Nephron progenitor cell (in vitro differentiated cells): ENCODE measurements around the gene MGAT3.

Experiments
- DNase-seq: peaks from one replicate; pipeline ENCODE4 v3.0.0; 2021
- H3K27ac Mint-ChIP-seq: 2 replicates; pipeline ENCODE4 v1.8.0; 2021; ENCODE audit warnings: mild to moderate bottlenecking, moderate library complexity, mixed read lengths
- H3K27me3 Mint-ChIP-seq: 2 replicates; pipeline ENCODE4 v1.8.0; 2021; ENCODE audit warnings: mild to moderate bottlenecking, low read depth, mixed read lengths; ENCODE audit not compliant: poor library complexity
- H3K36me3 Mint-ChIP-seq: 2 replicates; pipeline ENCODE4 v1.8.0; 2021; ENCODE audit warnings: low read depth, mixed read lengths
- H3K4me1 Mint-ChIP-seq: 2 replicates; pipeline ENCODE4 v1.8.0; 2021; ENCODE audit warnings: mixed read lengths
- H3K4me3 Mint-ChIP-seq: 2 replicates; pipeline ENCODE4 v1.8.0; 2021; ENCODE audit warnings: mild to moderate bottlenecking, moderate library complexity, mixed read lengths
- H3K9me3 Mint-ChIP-seq: 2 replicates; pipeline ENCODE4 v1.8.0; 2021; ENCODE audit warnings: mild to moderate bottlenecking, moderate library complexity, mixed read lengths
- TF ChIP-seq, protein P1 (sequence below): fragments of 200-600 bp; sonication (generic); IDR thresholded peaks from 2 replicates; pipeline ENCODE4 v1.5.0; 2021; ENCODE audit warnings: antibody characterized with exemption

MGAT3 gene

DNA sequence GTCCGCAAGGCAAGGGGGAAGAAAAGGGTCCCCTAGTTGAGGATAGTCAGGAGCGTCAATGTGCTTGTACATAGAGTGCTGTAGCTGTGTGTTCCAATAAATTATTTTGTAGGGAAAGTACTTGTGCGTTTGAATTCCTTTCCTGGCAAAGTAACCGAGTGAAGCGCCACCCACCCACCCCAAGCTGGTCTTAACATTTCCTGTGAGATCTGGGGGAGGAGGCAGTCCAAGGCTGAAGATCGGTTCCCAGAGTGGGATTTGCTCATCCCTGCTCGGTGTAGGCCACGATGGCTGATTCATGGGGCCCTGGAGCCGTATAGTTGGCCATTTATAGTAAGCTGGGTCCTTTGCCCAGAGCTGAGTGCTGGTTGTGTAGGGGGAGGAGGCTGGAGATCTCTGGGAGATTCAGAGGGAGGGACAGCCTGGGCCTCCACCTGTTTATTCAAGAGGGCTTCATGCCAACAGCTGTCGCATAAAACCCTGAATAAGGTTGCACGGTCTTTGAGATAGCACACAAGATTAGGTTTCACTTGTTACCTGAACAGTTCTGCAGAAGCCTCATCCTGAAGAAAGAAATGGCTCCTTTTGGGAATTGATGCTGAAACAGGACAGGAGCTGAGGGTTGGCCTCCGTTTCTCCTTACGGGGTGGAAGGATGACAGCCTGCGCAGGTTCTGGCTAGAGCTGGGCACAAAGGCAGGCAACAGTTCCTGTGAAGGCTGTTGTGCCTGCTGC, 65.9 kb downstream of the MGAT3 start:
- DNase-seq: no peak
- H3K4me1 Mint-ChIP-seq: peaks cover 73% of the 10 kb centered on the region
- H3K36me3 Mint-ChIP-seq: peaks cover 44% of the 10 kb centered on the region
- no peaks in the 10 kb centered on the region for H3K9me3 Mint-ChIP-seq
- TF ChIP-seq, protein P1, sequence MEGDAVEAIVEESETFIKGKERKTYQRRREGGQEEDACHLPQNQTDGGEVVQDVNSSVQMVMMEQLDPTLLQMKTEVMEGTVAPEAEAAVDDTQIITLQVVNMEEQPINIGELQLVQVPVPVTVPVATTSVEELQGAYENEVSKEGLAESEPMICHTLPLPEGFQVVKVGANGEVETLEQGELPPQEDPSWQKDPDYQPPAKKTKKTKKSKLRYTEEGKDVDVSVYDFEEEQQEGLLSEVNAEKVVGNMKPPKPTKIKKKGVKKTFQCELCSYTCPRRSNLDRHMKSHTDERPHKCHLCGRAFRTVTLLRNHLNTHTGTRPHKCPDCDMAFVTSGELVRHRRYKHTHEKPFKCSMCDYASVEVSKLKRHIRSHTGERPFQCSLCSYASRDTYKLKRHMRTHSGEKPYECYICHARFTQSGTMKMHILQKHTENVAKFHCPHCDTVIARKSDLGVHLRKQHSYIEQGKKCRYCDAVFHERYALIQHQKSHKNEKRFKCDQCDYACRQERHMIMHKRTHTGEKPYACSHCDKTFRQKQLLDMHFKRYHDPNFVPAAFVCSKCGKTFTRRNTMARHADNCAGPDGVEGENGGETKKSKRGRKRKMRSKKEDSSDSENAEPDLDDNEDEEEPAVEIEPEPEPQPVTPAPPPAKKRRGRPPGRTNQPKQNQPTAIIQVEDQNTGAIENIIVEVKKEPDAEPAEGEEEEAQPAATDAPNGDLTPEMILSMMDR: no peak
- H3K27ac Mint-ChIP-seq: peak overlapping the region; percentile 94
- H3K4me3 Mint-ChIP-seq: peak overlapping the region; percentile 96
- H3K27me3 Mint-ChIP-seq: peaks cover 7% of the 10 kb centered on the region

DNA sequence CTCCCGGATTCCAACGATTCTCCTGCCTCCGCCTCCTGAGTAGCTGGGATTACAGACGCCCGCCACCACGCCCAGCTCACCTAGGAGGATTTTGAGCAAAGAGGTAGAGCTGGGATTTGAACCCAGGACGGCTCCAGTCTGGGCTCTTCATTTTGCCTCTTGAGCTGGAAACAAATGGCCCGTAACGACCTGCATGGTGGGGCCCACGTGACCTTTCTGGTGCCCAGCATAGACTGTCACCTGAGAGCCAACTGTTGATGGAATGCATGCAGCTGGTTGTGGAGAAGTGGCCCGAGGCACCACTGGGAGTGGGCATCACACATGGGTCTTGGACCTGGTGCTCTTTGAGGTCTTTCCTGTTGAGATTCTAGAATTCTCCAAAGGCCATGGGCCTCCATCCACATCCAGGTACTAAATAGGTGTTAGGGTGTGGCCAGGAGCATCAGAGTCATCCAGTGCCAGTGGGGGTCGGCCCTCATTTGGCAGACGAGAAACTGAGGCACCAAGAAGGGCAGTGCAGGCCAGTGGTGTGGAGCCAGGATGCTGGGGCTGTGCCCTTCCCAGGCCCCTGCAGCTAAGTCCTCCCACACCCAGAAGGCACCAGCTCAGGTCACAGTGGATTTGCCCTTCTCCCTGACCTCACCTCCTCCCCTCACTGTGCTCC, 67.4 kb downstream of the MGAT3 start:
- TF ChIP-seq, protein P1: no peak
- DNase-seq: no peak
- H3K9me3 Mint-ChIP-seq: no peaks in the 10 kb centered on the region
- H3K4me1 Mint-ChIP-seq: peaks cover 73% of the 10 kb centered on the region
- peaks cover 7% of the 10 kb centered on the region for H3K27me3 Mint-ChIP-seq
- H3K4me3 Mint-ChIP-seq: peak overlapping the region; percentile 64
- H3K36me3 Mint-ChIP-seq: peaks cover 44% of the 10 kb centered on the region
- peak overlapping the region; percentile 97 for H3K27ac Mint-ChIP-seq

DNA sequence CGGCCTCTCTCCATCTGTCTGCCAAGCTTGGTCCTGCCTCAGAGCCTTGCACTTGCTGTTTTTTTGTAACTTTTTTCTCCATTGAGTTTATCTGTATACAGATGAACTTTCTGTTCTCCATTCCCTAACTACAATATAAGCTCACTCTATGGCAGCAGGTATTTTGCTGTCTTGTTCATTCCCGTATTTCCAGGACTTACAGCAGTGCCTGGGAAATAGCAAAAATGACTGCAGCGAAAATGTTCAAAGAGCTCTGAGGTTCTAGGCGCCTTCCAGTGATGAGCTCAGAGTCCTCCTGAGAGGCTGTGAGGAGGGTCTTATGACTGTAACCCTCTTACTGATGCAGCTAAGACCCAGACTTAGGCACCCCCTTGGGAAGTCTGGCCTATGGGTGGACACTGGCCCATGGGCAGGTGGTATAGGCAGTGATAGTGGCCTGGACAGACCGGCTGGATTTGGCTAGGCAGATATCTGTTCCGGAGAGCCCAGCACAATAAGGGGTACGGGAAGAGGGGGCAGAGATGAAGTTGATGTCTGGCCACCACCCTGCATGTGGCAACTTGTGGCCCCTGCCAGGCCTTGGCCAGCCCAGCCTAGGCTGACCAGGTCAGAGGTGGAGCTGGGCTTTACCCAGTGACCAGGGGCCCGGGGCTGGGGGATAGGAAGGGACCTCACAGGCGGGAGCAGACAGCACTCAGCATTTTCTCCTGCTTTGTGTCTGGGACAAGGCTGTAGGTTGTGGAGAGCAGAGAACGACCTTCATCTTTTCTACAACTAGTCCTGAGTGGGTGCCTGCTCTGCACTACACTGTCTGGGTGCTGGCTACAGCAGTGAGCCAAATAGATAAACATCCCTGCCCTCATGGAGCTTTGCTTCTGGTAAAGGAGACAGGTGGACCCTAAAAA, 68.2 kb downstream of the MGAT3 start:
- DNase-seq: no peak
- TF ChIP-seq, protein P1: no peak
- no peaks in the 10 kb centered on the region for H3K9me3 Mint-ChIP-seq
- peaks cover 80% of the 10 kb centered on the region for H3K4me1 Mint-ChIP-seq
- H3K4me3 Mint-ChIP-seq: peak overlapping the region; percentile 64
- H3K36me3 Mint-ChIP-seq: peaks cover 48% of the 10 kb centered on the region
- peaks cover 6% of the 10 kb centered on the region for H3K27me3 Mint-ChIP-seq
- peak overlapping the region; percentile 97 for H3K27ac Mint-ChIP-seq

GRCh38 chr22:39525658-39525975, 68.8 kb downstream of the MGAT3 start:
- TF ChIP-seq, protein P1: no peak
- peaks cover 5% of the 10 kb centered on the region for H3K27me3 Mint-ChIP-seq
- no peaks in the 10 kb centered on the region for H3K9me3 Mint-ChIP-seq
- H3K27ac Mint-ChIP-seq: peak overlapping the region; percentile 89
- no peak for DNase-seq
- peaks cover 48% of the 10 kb centered on the region for H3K36me3 Mint-ChIP-seq
- H3K4me3 Mint-ChIP-seq: no peak overlapping the region
- H3K4me1 Mint-ChIP-seq: peaks cover 86% of the 10 kb centered on the region

DNA sequence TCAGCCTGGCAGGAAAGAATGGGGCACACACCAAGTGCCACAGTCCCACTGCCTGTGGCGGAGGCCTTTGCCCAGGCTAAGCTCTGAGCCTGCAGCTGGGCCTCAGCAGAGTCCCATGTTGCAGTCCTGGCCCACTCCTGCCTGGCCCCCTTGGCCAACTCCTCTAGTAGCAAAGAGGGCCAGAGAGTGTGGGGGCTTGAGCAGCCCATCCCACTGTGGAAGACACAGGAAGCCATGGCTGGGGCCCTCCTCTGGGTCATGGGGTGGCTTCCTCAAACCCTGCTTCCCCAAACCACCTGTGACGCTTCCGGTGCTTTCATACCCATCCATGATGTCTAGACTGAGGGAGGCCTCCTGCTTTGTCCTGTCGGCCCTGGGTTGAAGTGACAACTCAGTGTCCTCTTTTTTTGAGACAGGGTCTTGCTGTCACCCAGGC, 69.9 kb downstream of the MGAT3 start:
- Mint-ChIP-seq H3K27ac (peak overlapping the region; percentile 34), H3K9me3 (no peaks in the 10 kb centered on the region), H3K27me3 (peaks cover 7% of the 10 kb centered on the region), H3K4me1 (peaks cover 91% of the 10 kb centered on the region), H3K36me3 (peaks cover 50% of the 10 kb centered on the region), H3K4me3 (no peak overlapping the region)
- TF ChIP-seq, protein P1: no peak
- DNase-seq: no peak
